ENCODE measurements around the gene NOP14. TPM values are rescaled to one million over a fixed set of nuclear protein-coding genes. Genes with fewer than 3 reads are reported as not detected.

NOP14 gene
- total and polyA plus RNA-seq, 2 of the 8 experiments (the other 6 are each of a cell fraction or from before 2014, with no cell fraction given): 8.6 to 45.3 TPM

DNA sequence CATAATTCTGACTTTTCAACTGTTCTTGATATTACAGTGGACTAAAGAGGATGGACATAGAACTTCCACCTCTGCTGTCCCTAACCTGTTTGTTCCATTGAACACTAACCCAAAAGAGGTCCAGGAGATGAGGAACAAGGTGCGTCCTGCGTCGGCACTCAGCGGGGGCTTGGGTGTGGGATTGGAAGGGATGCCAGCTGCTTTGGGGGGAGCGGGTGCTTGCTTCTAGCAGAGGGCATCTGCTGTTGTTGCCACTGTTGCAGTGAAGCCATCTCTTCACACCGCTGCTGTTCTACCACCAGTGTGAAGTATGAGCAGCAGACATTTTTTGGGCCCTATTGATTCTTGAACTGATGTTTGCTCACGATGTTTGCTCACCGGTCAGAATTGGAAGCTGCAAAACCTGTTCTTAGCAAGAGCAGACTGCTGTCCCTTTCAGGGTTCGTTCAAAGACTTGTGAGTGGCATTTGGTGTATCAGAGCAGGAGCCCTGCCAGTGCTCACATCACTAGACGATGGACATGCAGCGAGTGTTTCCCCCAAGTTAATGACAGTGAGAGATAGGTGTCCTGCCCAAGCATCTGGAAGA is 55.4 kb downstream of the NOP14 start:
- no peak overlapping the region for H3K56ac ChIP-seq (replicated peaks; ENCODE audit: insufficient read length, low read depth, low read length)
- no peaks in the 10 kb centered on the region for H3K9me3 ChIP-seq (ENCODE audit: insufficient read depth in 2 of 2, low read depth in 1 of 2, low read length in 1 of 2)
- peaks cover 16 to 54% (median 30%) of the 10 kb centered on the region in 4 experiments for H3K36me3 ChIP-seq (ENCODE audit: control insufficient read depth in 2 of 4, insufficient read depth in 4 of 4, low read length in 3 of 4)
- H3K27ac ChIP-seq (ENCODE audit: low read depth, low read length): no peak overlapping the region
- H3K79me1 ChIP-seq (ENCODE audit: low read depth, low read length): no peaks in the 10 kb centered on the region; the same call in 1 of the 2 replicates
- DNase-seq (ENCODE audit: low read depth in 1 of 2, low spot score in 2 of 2): no peak
- H4K8ac ChIP-seq (ENCODE audit: extremely low read depth, insufficient read depth, low read length): no peak overlapping the region
- H3K14ac ChIP-seq (ENCODE audit: insufficient read length): no peak overlapping the region
- H3K27me3 ChIP-seq (replicated peaks in 1 of 4; ENCODE audit: control insufficient read depth in 3 of 4, extremely low read depth in 1 of 4, insufficient read depth in 3 of 4, low read length in 3 of 4): no peaks in the 10 kb centered on the region
- peaks cover 2 to 3% of the 10 kb centered on the region in 2 experiments for H4K20me1 ChIP-seq (replicated peaks in 1 of 2; ENCODE audit: control insufficient read depth in 1 of 2, insufficient read depth in 2 of 2, low read length in 2 of 2)
- no peaks in the 10 kb centered on the region for H3K79me2 ChIP-seq (ENCODE audit: control insufficient read depth in 1 of 2, insufficient read depth in 2 of 2, low read length in 2 of 2)
- no peak overlapping the region for H2BK120ac ChIP-seq (replicated peaks; ENCODE audit: low read depth, low read length)
- no peak overlapping the region for H2AFZ ChIP-seq (ENCODE audit: low read length)
- no peak overlapping the region for H4K91ac ChIP-seq (replicated peaks; ENCODE audit: insufficient read length, low read length)
- no peak overlapping the region for H3K4ac ChIP-seq (replicated peaks; ENCODE audit: insufficient read length, low read depth, low read length)
- H3K4me1 ChIP-seq (replicated peaks in 1 of 4; ENCODE audit: control insufficient read depth in 3 of 4, insufficient read depth in 4 of 4, low read length in 3 of 4): no peaks in the 10 kb centered on the region
- no peak overlapping the region for H2BK15ac ChIP-seq (ENCODE audit: low read length)
- H2AK5ac ChIP-seq (ENCODE audit: low read depth, low read length): no peak overlapping the region
- H3K18ac ChIP-seq (ENCODE audit: extremely low read depth, low read length): no peak overlapping the region
- no peak overlapping the region for H2BK12ac ChIP-seq (ENCODE audit: low read depth, low read length)
- no peaks in the 10 kb centered on the region for H3K23me2 ChIP-seq (ENCODE audit: low read depth, low read length)
- no peak overlapping the region for H2BK5ac ChIP-seq (ENCODE audit: low read depth, low read length)
- ChIA-PET POLR2A (ENCODE audit: partially characterized antibody) (no interaction called here), CTCF (ENCODE audit: partially characterized antibody) (interaction anchor here (1.6 kb wide), 1 partner anchor 25 kb away, joined by 5 read pairs; no protein-coding TSS in a partner anchor)
- no peak overlapping the region for H3K4me3 ChIP-seq (ENCODE audit: extremely low read depth in 1 of 4, insufficient read depth in 2 of 4, low read depth in 3 of 4, low read length in 4 of 4)
- no peak overlapping the region for H3K9ac ChIP-seq (replicated peaks in 1 of 4; ENCODE audit: extremely low read depth in 1 of 4, low read depth in 3 of 4, low read length in 3 of 4)
- no peak overlapping the region for H2BK20ac ChIP-seq (ENCODE audit: low read length)
- no peak overlapping the region for H3K4me2 ChIP-seq (ENCODE audit: insufficient read depth in 1 of 2, low read depth in 2 of 2, low read length in 2 of 2)
- FAIRE-seq: no peak
- 92% methylated on average over 11 of the region's 11 CpGs; no CpG with 5 or more reads in 1 of the 2 experiments for WGBS, 2 experiments (ENCODE audit: extremely low coverage in 1 of 2, insufficient coverage in 1 of 2, insufficient read length in 1 of 2, insufficient replicate concordance in 2 of 2, low coverage in 1 of 2, low lambda C conversion rate in 2 of 2, missing lambda C conversion rate in 1 of 2)
- no peak overlapping the region for H4K5ac ChIP-seq (ENCODE audit: insufficient read length, low read depth, low read length)
- H3K23ac ChIP-seq (ENCODE audit: insufficient read length): no peak overlapping the region
- no peak for TF ChIP-seq SRF (IDR thresholded peaks at IDR 0.05; ENCODE audit: low read depth, low read length)
- TF ChIP-seq CHD1 (IDR thresholded peaks at IDR 0.05; ENCODE audit: low read depth, low read length): no peak
- TF ChIP-seq KDM4A (IDR thresholded peaks at IDR 0.05; ENCODE audit: low read depth, low read length, severe bottlenecking): no peak
- TF ChIP-seq, protein P1, sequence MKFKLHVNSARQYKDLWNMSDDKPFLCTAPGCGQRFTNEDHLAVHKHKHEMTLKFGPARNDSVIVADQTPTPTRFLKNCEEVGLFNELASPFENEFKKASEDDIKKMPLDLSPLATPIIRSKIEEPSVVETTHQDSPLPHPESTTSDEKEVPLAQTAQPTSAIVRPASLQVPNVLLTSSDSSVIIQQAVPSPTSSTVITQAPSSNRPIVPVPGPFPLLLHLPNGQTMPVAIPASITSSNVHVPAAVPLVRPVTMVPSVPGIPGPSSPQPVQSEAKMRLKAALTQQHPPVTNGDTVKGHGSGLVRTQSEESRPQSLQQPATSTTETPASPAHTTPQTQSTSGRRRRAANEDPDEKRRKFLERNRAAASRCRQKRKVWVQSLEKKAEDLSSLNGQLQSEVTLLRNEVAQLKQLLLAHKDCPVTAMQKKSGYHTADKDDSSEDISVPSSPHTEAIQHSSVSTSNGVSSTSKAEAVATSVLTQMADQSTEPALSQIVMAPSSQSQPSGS (IDR thresholded peaks at IDR 0.05; ENCODE audit: low read length): no peak
- no peak for TF ChIP-seq GABPA (IDR thresholded peaks at IDR 0.05; ENCODE audit: borderline replicate concordance, insufficient read depth, low read length)
- no peak for TF ChIP-seq PHF8 (conservative IDR thresholded peaks at IDR 0.05; ENCODE audit: low read depth, low read length)
- no peak for TF ChIP-seq CEBPB (IDR thresholded peaks at IDR 0.05; ENCODE audit: low read depth, low read length)
- TF ChIP-seq JUND (IDR thresholded peaks at IDR 0.05; ENCODE audit: low read length): no peak
